NCI-H146 treated with DMSO at 0.1 percent for 48 hours (cell line): ENCODE results near the gene CDH4.

Experiments
- DNase-seq: peaks from one replicate; lab custom pipeline; 2025; ENCODE audit not compliant: unreplicated experiment; lab: John Stamatoyannopoulos, UW

Gene CDH4

DNA sequence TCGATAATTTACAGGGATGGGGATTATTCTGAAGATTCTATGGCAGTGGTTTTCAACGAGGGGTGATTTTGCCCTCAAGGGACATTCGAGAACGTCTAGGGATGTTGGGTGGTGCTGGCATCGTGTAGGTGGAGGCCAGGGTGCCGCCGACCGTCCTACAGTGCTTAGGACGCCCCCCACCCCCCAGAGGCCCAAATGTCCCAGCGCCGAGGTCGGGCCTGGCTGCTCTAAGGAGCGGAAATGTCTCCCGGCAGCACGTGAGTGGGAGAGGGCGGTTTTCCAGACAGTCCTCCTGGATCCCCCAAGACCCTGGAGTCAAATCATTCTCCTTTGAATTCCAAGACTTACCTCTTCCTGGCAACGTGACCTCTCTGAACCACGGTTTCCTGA is 101.9 kb downstream of the CDH4 start:
- no peak for DNase-seq

DNA sequence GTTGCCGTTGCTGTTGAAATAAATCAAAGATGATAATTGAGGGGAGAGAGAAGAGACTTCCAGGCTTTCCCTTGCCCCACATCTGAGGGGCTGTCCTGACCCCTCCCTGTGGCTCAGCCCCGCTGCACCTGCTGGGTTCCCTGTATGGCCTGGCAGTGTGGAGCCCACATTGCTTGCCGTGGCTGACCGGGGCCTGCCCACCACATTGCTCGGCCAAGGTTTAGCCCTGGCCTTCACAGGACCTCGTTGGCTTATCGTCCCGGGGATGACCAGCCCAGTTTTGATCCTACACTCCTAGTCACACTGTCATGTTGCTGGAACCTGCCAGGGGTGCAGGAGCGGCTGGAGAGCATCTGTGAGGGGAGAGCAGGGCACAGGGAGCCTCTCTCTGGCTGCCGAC is 102.4 kb downstream of the CDH4 start:
- DNase-seq = no peak

DNA sequence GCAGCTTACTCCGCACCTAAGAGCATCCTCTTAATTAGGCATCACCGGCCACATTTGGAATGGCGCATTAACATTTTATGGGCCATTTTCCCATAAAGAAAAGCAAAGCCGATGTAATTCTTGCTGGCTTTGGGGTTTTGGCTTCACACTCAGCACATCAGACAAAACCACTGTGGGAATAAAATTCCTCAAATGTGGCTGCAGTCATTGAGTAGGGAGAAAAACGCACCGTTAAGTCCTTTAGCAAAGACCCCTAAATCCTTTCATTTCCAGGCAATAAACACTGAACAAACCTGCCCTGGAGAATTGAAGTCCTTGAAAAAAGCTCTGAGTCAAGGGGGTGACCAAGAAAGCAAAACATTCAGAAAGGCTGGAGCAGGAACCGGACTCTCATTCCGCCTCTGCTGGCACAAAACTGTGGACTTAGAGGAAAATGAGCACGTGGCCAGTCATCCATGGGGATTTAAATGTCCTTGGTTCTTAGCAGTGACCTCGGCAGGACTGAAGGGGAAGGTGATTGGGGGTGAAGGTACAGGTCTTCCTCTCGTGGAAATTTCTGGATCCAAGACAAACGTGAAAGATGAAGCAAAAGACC is 102.9 kb downstream of the CDH4 start:
- no peak for DNase-seq

DNA sequence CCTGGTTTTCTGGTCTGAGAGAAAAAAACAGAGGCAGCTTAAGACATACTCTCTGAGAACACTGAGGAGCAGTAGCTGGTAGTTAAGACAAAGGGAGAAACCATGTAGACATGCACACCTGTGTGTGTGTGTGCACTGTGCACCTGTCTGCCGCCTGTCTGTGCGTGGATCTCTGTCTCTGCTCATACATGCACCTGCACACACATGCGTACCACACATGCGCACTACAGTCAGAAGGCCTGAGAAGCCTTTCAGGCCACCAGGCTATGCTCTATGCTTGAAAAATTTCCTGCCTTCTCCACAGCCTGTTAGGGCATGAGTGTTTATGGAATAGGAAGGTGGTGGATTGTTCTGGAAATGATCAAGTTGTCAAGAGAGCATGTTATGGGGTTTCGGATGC is 103.5 kb downstream of the CDH4 start:
- DNase-seq = no peak

DNA sequence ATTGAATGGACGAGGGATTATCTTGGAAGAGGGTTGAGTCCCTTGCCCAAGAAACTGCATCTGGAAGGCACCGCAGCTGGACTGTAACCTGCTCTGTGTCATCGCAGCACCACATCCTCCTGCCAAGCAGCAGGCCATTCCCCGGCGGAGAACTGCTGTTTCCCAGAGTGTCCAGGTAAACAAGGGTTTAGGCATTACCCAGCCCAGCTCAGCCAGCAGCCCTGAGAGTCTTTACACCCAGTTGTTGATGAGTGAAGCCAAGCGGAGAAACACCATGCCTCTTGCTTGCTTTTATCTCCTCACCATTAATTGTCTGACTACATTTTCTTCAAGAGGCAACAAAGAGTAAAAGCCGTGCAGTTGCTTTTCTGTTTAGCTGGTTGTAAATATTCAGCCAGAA is 104.1 kb downstream of the CDH4 start:
- no peak for DNase-seq

DNA sequence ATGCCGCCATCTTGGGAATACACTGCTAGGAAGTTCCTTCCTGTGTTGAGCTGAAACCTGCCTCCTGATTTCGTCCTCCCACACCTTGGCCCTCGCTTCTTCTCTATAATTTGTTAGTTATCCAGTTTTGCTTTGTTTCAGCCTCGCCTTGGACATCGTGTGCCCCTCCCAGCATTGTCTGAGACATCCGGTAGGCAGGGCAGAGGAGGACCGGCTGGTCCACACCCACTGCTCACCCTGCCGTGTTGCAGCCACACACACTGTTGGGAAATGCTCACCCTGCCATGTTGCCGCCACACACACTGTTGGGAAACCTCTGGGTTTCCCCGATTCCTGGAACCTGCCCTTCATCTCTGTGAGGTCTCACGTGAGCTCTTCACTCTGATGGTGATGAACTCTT is 105.1 kb downstream of the CDH4 start:
- no peak for DNase-seq

DNA sequence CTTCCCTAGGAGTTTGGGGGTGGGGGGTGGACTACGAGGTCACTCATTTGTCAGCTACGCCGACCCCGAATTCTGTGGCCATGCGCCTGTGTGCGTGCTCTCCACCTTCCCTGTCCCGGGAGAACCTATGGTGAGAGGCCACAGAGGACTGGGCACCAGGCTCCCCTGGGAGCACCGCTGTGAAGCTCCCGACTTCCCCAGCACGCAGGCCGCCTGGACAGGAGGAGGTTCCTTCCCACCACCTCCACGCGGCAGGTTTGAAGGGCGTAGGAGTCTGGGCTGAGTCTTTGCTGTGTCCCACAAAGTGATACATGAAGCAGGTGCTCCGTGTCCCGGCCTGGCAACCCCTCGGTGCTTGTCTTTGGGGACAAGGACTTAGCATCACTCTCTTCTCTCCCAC is 107.2 kb downstream of the CDH4 start:
- DNase-seq = no peak

DNA sequence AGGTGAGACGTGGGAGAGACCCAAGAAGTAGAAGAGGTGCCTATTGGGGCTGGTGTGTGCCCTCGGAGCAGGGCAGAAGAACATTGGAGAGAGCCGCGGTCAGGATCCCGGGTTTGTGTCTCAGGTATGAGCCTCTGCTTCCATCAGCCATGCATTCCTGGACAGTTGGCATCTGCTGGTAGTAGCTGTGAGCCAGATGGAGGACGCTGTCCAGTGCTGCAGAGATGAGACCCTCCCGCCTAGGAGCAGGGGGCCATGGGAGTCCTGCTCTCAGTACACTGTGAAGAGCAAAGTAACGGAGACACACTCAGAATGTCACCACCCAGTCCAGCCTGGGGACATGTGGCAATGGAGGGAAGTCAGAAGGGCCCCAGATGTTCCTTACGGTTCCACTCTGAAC is 108.2 kb downstream of the CDH4 start:
- DNase-seq = no peak

DNA sequence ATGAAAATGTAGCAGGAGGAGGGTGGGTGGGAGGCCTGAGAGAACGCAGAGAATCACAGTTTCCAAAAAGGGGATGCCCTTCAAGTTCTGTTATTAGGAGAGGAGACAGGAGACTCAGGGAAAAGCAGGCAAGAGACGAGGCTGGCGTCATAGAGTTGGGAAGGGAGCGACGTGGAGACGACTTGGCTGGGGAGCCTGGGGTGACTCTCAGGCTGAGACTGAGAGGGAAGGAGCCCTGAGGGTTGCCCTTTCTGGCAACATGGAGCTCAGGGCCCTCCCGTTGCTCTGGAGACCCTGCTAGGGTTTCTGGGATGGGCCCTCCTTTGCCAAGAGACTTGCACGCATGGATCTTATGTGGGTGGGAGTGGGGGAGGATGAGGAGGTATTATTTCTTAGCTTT is 108.9 kb downstream of the CDH4 start:
- DNase-seq = no peak

DNA sequence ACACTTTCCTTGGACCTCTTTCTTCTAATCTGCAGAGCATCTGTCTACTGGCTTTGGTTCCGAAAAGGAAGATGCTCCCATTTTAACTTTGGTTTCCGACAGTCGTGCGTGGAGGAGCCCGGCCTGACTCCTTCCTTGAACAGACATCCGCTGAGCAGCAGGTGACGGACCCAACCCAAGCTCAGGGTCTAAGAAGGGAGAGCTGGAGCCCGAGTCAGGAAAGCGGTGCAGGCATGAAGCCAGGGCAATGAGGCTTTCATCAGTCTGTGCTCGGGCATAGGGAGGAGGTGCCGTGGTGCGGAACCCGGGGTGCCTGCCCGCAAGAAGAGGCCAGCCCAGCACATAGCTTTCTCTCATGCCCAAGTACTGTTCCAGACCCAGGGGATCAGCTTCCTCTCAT is 109.4 kb downstream of the CDH4 start:
- no peak for DNase-seq

DNA sequence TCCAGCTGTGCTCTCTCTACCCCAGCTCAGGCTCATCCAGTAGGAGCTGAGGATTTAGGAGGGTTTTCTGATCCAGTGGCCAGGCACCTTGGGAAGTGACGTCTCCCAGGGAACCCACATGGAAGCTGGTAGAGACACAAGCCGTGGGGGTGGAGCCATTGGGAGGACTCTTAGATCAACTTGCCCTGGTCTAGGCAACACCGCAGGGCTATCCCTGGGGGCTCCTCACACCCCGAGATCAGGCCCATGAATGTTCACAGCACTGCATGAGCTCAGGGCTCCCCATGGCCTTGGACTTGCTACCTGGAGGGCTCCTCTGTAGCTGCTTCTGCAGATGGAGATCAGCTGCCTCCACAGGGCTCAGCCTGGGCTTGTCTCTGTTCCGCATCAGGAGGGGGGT is 112.1 kb downstream of the CDH4 start:
- no peak for DNase-seq

DNA sequence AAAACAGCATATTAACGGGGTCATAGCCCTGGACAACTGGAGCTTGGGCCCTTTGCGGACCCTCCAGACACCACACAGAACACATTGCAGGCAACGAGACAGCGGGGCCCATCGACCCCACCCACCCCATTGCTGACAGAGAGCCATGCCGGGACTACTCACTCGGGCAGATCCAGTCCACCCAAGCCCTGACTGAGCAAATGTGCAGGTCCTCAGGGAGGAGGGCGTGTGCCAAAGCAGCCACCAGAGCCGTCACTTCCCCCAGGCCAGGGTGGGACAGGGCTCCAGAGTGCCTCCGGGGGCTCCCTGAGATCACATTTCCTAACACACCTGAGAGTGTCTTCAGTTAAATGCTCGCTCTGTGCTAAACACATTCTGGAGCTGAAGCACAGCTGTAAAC is 114.9 kb downstream of the CDH4 start:
- no peak for DNase-seq

DNA sequence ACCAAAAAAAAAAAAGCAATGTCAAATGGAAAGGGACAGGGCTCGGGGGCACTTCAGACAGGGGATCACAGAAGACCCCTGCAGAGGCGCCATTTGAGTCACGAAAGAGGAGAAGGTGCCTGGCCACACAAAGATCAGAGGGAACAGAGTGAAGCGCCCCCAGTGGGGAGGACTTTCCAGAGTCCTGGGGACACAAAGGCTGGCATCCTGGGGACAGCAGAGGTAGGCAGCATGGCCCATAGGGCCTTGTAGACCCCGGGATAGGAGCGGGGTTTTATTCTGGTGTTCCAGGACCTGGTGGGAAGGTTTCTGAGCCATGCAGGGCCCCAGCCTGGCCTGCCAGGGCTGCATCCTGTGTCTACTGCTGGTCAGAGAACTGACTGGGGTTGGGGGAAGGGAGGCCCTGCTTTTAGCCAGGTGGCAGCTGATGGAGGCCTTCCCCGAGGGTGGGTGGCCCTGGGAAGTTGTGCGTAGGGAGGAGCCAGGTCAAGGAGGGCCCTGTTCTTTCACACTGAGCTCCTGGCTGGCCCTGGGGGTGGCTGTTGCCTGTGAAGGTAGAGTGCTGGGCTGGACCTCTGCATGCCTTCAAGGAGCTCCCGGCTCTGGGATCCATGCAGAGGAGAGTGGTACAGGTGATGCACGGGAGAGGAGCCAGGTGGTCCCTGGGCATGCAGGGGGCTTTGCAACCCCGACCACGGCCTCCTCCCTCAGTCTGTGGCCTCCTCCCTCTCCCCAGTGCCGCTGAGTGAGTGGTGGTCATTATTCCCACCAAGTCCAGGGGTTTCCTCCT is 117.9 kb downstream of the CDH4 start:
- no peak for DNase-seq

DNA sequence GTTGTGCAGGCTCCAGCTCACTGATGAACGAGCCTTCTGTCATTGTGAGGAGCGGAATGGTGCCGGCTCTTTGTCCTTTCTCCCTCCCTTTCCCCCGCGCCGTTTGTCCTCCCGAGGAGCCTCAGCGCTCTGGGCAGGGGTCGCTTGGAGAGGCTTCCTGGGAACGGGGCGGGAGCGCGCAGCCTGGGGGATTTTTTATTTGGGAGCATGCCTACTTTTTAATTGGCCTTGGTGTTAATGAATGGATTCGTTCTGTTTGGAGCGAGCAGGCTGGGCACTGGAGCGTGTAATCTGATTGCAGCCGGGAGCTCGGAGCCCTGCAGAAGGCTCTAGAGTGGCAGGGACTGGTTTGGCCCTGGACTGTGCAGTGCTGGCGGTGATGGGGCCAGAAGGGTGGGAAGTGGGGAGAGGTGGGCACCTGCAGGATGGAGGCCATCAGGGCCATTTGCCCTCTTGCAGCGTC is 118.8 kb downstream of the CDH4 start:
- no peak for DNase-seq

DNA sequence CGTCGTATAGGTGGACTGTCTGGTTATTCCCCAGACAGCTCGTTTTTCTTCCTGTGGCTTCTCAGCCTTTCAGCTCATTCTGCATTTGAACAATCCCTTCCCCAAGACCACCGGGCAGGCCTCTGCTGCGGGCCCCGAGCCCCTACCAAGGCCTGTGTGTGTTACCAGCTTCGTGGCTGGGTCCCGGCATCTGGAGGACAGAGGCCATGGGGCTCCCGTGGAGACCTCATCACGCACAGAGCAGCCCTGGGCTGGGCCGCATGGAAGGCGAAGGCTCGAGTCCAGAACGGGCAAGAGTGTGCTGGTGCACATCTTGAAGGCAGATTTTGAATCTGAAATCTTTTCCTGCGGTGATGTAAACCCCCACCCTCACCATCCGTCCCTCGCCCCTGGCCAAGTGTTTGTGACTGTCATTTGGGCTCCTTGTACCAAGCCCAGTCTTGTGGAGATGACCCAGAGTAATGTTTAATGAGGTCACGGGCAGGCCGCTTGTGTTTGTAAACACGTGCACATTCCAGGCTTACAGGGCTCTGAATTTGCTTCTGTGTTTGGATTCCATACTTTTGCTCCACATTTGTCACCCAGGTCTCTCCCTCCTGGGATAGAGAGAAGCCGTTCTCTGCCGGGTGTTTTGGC is 119.6 kb downstream of the CDH4 start:
- DNase-seq = no peak

DNA sequence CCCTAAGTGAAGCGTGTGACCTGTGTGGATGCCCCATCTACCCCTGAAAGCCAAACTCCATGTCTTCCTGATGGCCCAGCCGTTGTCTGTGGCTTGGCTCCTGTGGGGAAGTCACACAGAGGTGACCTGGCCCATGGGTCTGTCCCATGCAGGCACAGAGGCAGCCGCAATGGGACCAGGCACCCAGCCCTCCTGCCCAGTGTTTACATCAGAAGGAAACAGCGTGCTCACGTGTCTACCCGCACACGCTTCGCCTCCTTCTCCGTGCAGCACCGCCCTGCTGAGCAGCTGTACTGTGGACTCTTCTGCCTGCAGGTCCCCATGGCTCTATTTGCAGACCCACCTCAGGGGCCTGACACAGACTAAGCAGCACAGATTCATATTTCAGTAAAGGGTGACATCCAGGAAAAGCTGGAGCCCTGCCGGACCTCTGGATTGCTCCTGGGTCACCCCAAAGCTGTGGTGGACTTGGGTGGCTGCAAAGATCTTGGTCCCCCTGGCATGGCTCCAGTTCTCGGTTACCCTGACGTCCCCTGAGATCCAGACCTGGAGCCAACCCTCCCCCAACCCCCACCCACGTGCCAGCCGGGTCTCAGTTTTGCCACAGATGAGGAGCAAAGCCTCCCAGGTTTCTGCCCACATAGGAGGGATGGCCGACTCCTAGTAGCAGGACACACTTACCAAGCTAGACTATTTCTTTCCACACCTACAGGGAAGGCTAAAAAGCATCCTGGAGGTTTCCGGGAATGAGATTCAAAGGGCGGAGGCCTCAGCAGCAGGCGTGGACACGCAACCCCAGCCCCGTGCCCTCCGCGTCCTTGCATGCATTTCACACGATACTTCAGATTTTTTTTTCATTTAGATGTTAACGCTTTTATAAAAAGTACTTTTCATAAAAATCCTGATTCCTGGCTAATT is 120.3 kb downstream of the CDH4 start:
- no peak for DNase-seq

DNA sequence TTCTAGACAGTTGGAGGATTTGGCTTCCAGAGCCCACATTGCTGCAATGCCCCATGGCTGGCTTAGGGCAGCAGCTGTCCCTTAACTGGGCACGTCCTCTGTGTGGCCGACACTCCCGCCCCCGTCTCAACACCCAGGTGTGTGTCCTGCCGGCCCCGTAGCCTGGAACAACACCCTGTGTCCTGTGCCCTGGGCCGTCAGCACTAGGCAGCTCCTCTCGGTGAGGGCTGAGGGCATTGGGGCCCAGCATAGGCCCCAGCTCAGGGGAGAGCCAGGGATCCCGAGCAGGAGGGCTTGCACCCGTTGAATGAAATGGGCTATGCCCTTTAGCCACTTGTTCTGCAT is 121.0 kb downstream of the CDH4 start:
- no peak for DNase-seq

DNA sequence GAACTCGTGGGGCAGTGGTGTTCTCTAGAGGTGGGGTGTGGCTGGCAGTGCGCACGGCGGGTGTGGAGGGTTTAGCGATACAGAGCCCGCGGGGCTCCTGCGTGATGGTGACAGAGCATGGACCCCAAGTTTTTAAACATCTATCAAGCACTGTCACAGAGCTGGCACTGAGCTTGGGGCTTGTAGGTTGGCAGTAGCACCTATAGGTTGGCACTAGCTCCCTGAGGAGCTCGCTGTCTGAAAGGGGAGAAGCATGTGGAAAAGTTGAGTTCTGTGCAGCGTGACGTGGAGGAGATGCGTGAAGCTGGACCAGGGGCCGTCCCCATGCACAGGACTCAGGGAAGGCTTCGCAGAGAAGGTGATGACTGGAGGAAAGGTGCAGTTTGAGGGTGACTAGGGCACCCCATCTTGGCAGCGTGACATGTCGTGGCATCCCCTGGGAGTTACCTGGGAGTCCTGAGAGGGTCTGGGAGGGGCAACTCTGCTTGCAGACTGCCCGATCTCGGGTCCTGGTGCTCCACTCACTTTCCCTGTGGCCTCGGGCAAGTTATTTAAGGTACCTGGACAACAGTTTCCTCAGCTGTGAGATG is 122.0 kb downstream of the CDH4 start:
- no peak for DNase-seq

DNA sequence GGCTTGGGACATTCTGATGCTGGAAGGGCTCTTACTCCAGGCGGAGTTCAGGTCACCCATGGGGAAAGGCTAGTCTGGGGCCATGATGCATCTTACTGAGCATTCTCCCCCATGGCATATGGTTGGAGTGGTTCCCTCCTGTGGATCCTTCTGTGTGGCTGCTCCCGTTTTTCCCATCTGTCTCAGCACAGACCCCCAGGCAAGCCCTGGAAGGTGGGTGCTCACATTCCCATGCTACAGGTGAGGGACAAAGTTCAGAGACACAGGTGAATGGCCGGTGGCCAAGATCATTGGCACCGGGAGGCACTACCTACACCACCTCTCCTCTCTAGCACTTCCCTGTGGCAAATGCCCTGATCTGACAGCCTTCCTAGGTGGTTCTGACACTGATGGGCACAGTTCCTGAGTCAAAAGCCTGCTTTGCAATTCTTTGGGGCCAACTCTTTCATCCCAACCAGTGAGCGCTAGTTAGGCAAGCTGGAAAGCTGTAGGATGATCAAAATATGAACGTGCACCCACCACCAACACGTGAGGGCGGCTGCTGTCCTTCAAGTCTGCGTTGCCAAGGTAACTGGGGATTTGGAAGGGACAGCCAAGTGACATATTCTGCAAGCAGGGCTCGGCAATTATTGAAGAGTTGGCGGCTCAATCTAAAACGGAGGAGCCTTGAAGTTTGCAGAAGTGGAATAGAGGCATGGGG is 124.6 kb downstream of the CDH4 start:
- no peak for DNase-seq

DNA sequence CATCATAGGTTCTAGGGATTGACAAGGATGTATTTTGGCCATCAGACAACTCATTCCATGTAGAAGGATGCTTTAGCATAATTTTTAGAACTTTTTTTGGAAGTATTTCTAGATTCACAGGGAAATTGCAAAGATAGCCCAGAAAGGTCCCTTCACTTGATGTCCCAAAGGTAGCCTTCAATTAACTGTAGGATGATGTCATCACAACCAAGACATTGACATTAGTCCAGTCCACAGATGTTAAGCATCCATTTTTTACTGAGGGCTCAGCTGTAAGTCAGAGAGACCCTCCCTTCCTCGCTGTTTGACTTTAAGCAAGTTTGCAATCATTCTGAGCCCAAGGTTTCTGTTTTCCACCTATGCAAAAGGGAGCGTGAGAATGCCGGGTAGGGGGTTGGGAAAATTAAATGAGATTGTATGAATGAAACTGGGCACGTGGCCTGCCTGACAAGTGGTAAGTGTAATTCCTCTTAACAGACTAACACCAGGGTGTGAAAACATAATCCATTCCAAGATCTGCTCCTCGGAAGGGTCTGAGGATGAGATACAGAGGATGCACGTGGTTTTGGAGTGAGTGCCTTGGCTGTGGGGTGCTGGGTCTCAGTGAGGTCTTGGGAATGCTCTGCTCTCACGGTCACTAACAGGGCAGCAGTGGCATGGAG is 126.8 kb downstream of the CDH4 start:
- DNase-seq = no peak
